Purkinje cell (primary cell): ENCODE results near the gene OR5H6. TPM values are rescaled to one million over a fixed set of nuclear protein-coding genes. Genes with fewer than 3 reads are reported as not detected.

Experiments used
- polyA plus RNA-seq: library from polyadenylated mRNA; unstranded; fragments of >200 nt; fragmentation: Nextera tagmentation; gene quantifications from 2 replicates; pipeline ENCODE4 v1.2.1, GENCODE V29; 2014

OR5H6 gene
- not detected in 2 replicates for polyA plus RNA-seq

GRCh38 chr3:98263944-98264343 lies at the start of gene OR5H6:
Gene OR5H6 (plus strand): TSS chr3:98264244. CDS start chr3:98264333, 89 bp downstream.

GRCh38 chr3:98282205-98282604 lies 18.2 kb downstream of the OR5H6 start, which contains the start of gene OR5H2:
Gene OR5H2 (plus strand): TSS chr3:98282505. CDS start chr3:98282903, 398 bp downstream.

Other genes starting within 250 kb of the OR5H6 start
- gene GABRR3, start 228.9 kb upstream of the OR5H6 start, polyA plus RNA-seq = not detected in 2 replicates
- not detected in 2 replicates for gene OR5AC2, start 177.1 kb upstream of the OR5H6 start, polyA plus RNA-seq
- gene OR5H1, start 133.5 kb upstream of the OR5H6 start, polyA plus RNA-seq = not detected in 2 replicates
- 0.07 TPM in 1 of 2 replicates, not detected in the other for gene OR5H14, start 116.8 kb upstream of the OR5H6 start, polyA plus RNA-seq
- not detected in 2 replicates for gene OR5H15, start 97.5 kb upstream of the OR5H6 start, polyA plus RNA-seq
- not detected in 2 replicates for gene OR5H2, start 18.3 kb downstream of the OR5H6 start, polyA plus RNA-seq
- gene OR5K4, start 89.6 kb downstream of the OR5H6 start, polyA plus RNA-seq = not detected in 2 replicates
- 1.7 TPM in 1 of 2 replicates, not detected in the other for gene OR5K3, start 126.4 kb downstream of the OR5H6 start, polyA plus RNA-seq
- gene OR5K1, start 199.0 kb downstream of the OR5H6 start, polyA plus RNA-seq = not detected in 2 replicates
- not detected in 2 replicates for gene OR5K2, start 233.4 kb downstream of the OR5H6 start, polyA plus RNA-seq